Gastroesophageal sphincter (tissue), 4 donors: ENCODE measurements around the gene SHISA9. TPM values are rescaled to one million over a fixed set of nuclear protein-coding genes. Genes with fewer than 3 reads are reported as not detected.

Source experiments
- ATAC-seq: fragments of 150-250 bp; one replicate; pipeline ENCODE4 v1.9.1; 2016; ENCODE audit warnings: mild to moderate bottlenecking, moderate library complexity
- H3K27ac ChIP-seq, 4 donors: fragments of 200-600 bp; sonication (generic) in 3 of 4; 1 replicate in 3 of 4; 2 replicates in 1 of 4; pipeline ENCODE4 v1.5.1; 2016 to 2019
- H3K27me3 ChIP-seq: fragments of 200-600 bp; sonication (generic); one replicate; pipeline ENCODE4 v1.5.1; 2019
- H3K36me3 ChIP-seq, 2 donors: fragments of 200-600 bp; sonication (generic); one replicate each; pipeline ENCODE4 v1.5.1; 2019; ENCODE audit warnings: control low read depth in 1 of 2
- H3K4me1 ChIP-seq, 3 donors: fragments of 200-600 bp; sonication (generic); 1 replicate in 2 of 3; 2 replicates in 1 of 3; pipeline ENCODE4 v1.5.1; 2016 to 2019; ENCODE audit warnings: control low read depth in 2 of 3
- H3K4me3 ChIP-seq, 2 donors: fragments of 200-600 bp; sonication (generic); one replicate each; pipeline ENCODE4 v1.5.1; 2019; ENCODE audit warnings: mild to moderate bottlenecking in 1 of 2, moderate library complexity in 1 of 2
- H3K9me3 ChIP-seq, 3 donors: fragments of 200-600 bp; sonication (generic); one replicate each; pipeline ENCODE4 v1.5.1; 2017 to 2019; ENCODE audit warnings: control low read depth in 2 of 3
- CTCF ChIP-seq, 4 experiments: fragments of 200-600 bp in 2 of 4; fragments of 450-650 bp in 2 of 4; sonication (generic) in 1 of 4; IDR thresholded peaks; one replicate each; pipeline ENCODE4 v1.5.1; 2017 to 2019; ENCODE audit warnings: antibody characterized with exemption in 4 of 4, mild to moderate bottlenecking in 2 of 4, moderate library complexity in 2 of 4
- EP300 ChIP-seq: sonication (generic); formaldehyde crosslinking; IDR thresholded peaks from one replicate; pipeline ENCODE4 v1.6.1; 2017; ENCODE audit warnings: antibody characterized with exemption, mild to moderate bottlenecking
- POLR2A ChIP-seq, 2 donors: fragments of 450-650 bp; IDR thresholded peaks; one replicate each; pipeline ENCODE4 v1.6.1; 2017; ENCODE audit warnings: antibody characterized with exemption in 2 of 2, mild to moderate bottlenecking in 2 of 2, moderate library complexity in 1 of 2
- POLR2AphosphoS5 ChIP-seq: sonication (generic); formaldehyde crosslinking; IDR thresholded peaks from one replicate; pipeline ENCODE4 v1.6.1; 2017; ENCODE audit warnings: antibody characterized with exemption
- WGBS, 2 donors: methylation state at CpG; one replicate each; pipeline ENCODE4 v1.1.5; 2018; ENCODE audit warnings: low coverage in 1 of 2; 5-methylcytosine and 5-hydroxymethylcytosine counted together
- total RNA-seq, 4 donors: library from RNA; depleted of rRNA; stranded (reverse); fragments of >200 nt; gene quantifications; one replicate each; pipeline ENCODE4 v1.1.0, GENCODE V29; 2016

SHISA9 gene
- total RNA-seq, 4 donors from 2014 or later, result 1.1 to 12.6 (median 4.9) TPM

GRCh38 chr16:13077816-13078215 lies 176.4 kb downstream of the SHISA9 start:
- H3K27me3 ChIP-seq, result peaks cover 32% of the 10 kb centered on the region
- H3K27ac ChIP-seq, result no peak overlapping the region
- no peaks in the 10 kb centered on the region for H3K36me3 ChIP-seq
- no peaks in the 10 kb centered on the region for H3K4me1 ChIP-seq
- TF ChIP-seq EP300 (no peak), POLR2A (IDR thresholded peaks at IDR 0.05) (no peak), CTCF (IDR thresholded peaks at IDR 0.05) (no peak), POLR2AphosphoS5 (no peak)
- H3K9me3 ChIP-seq, result no peaks in the 10 kb centered on the region
- WGBS, 2 donors, result 58 to 64% methylated on average over 1 of the region's 1 CpG
- no peak overlapping the region for H3K4me3 ChIP-seq
- ATAC-seq, result no peak

- H3K27ac ChIP-seq, result no peak overlapping the region
These were observed 179.1 kb downstream of the SHISA9 start for GRCh38 chr16:13080531-13080930.

GRCh38 chr16:13081825-13082331 lies 180.5 kb downstream of the SHISA9 start:
- H3K9me3 ChIP-seq, result no peaks in the 10 kb centered on the region
- H3K36me3 ChIP-seq, result no peaks in the 10 kb centered on the region
- no peak overlapping the region for H3K27ac ChIP-seq
- TF ChIP-seq CTCF (IDR thresholded peaks at IDR 0.05) (no peak), POLR2A (IDR thresholded peaks at IDR 0.05) (no peak), POLR2AphosphoS5 (no peak), EP300 (no peak)
- WGBS, 2 donors, result 82 to 100% methylated on average over 1 to 5 of the region's 5 CpGs
- H3K4me3 ChIP-seq, result no peak overlapping the region
- H3K27me3 ChIP-seq, result peaks cover 9% of the 10 kb centered on the region
- no peaks in the 10 kb centered on the region for H3K4me1 ChIP-seq
- no peak for ATAC-seq

More at GRCh38 chr16:13080531-13080930, 179.1 kb downstream of the SHISA9 start:
- no peak for ATAC-seq
- Histone ChIP-seq H3K9me3 (no peaks in the 10 kb centered on the region), H3K36me3 (no peaks in the 10 kb centered on the region), H3K4me1 (no peaks in the 10 kb centered on the region), H3K4me3 (no peak overlapping the region), H3K27me3 (peaks cover 19% of the 10 kb centered on the region)
- TF ChIP-seq CTCF (IDR thresholded peaks at IDR 0.05), result no peak
- no peak for TF ChIP-seq EP300
- TF ChIP-seq POLR2A (IDR thresholded peaks at IDR 0.05), result no peak
- TF ChIP-seq POLR2AphosphoS5, result no peak
- WGBS, 2 donors, result 75 to 94% methylated on average over 3 of the region's 3 CpGs

GRCh38 chr16:13083681-13084080 lies 182.3 kb downstream of the SHISA9 start:
- no peak overlapping the region for H3K27ac ChIP-seq
- H3K27me3 ChIP-seq, result peaks cover 4% of the 10 kb centered on the region
- TF ChIP-seq EP300 (no peak), POLR2A (IDR thresholded peaks at IDR 0.05) (no peak), POLR2AphosphoS5 (no peak), CTCF (IDR thresholded peaks at IDR 0.05) (no peak)
- no peaks in the 10 kb centered on the region for H3K36me3 ChIP-seq
- no peak overlapping the region for H3K4me3 ChIP-seq
- 26 to 33% methylated on average over 3 to 4 of the region's 5 CpGs for WGBS, 2 donors
- ATAC-seq, result no peak
- H3K9me3 ChIP-seq, result peaks cover 0 to 5% (median 0%) of the 10 kb centered on the region in 3 donors
- H3K4me1 ChIP-seq, result no peaks in the 10 kb centered on the region

GRCh38 chr16:13084331-13084730 lies 182.9 kb downstream of the SHISA9 start:
- Histone ChIP-seq H3K4me1 (no peaks in the 10 kb centered on the region), H3K4me3 (no peak overlapping the region), H3K9me3 (peaks cover 0 to 5% (median 0%) of the 10 kb centered on the region in 3 donors), H3K27me3 (no peaks in the 10 kb centered on the region), H3K36me3 (no peaks in the 10 kb centered on the region), H3K27ac (no peak overlapping the region)
- ATAC-seq, result no peak
- TF ChIP-seq CTCF (IDR thresholded peaks at IDR 0.05), result no peak
- TF ChIP-seq POLR2AphosphoS5, result no peak
- no peak for TF ChIP-seq EP300
- no peak for TF ChIP-seq POLR2A (IDR thresholded peaks at IDR 0.05)
- 85 to 89% methylated on average over 2 of the region's 2 CpGs for WGBS, 2 donors
